Measurements from ENCODE around the gene TMPRSS3. TPM values are rescaled to one million over a fixed set of nuclear protein-coding genes. Genes with fewer than 3 reads are reported as not detected.

Gene TMPRSS3
- polyA plus RNA-seq, 1 of the 3 experiments (the other 2 are of a cell fraction): not detected

GRCh38 chr21:42413093-42413492 lies 17.2 kb upstream of the TMPRSS3 start (continued):
- no peak for TF ChIP-seq USF2 (IDR thresholded peaks at IDR 0.05; ENCODE audit: borderline replicate concordance, low read depth, low read length)
- TF ChIP-seq USF1 (IDR thresholded peaks at IDR 0.05; ENCODE audit: borderline replicate concordance, low read depth): no peak
- TF ChIP-seq YY1 (IDR thresholded peaks at IDR 0.05; ENCODE audit: low read depth): no peak

- POLR2A ChIA-PET: no interaction called here
- Histone ChIP-seq H4K20me1 (ENCODE audit: insufficient read depth) (no peaks in the 10 kb centered on the region), H2AFZ (ENCODE audit: low read depth) (no peak overlapping the region), H3K9me3 (no peaks in the 10 kb centered on the region), H3K36me3 (replicated peaks in 1 of 2; ENCODE audit: control insufficient read depth in 1 of 2, insufficient read depth in 2 of 2, low read length in 1 of 2) (no peaks in the 10 kb centered on the region), H3K4me3 (ENCODE audit: low read depth in 2 of 2, low read length in 1 of 2) (no peak overlapping the region), H3K4me1 (ENCODE audit: control insufficient read depth in 1 of 2, insufficient read depth in 2 of 2, low read depth in 1 of 2, low read length in 1 of 2) (no peaks in the 10 kb centered on the region), H3K27ac (ENCODE audit: low read depth in 2 of 2, low read length in 1 of 2) (no peak overlapping the region), H3K4me2 (no peak overlapping the region), H3K27me3 (ENCODE audit: insufficient read depth) (no peaks in the 10 kb centered on the region), H3F3A (replicated peaks; ENCODE audit: insufficient read depth) (no peaks in the 10 kb centered on the region), H3K9ac (no peak overlapping the region), H3K9me2 (no peaks in the 10 kb centered on the region), H3K79me2 (ENCODE audit: insufficient read depth) (no peaks in the 10 kb centered on the region)
- no peak for DNase-seq
- no peak for TF ChIP-seq ELF1 (IDR thresholded peaks at IDR 0.05)
- no peak for TF ChIP-seq FOSL2 (IDR thresholded peaks at IDR 0.05; ENCODE audit: borderline replicate concordance, low read depth)
- no peak for TF ChIP-seq SMC3 (IDR thresholded peaks at IDR 0.05; ENCODE audit: low read depth, low read length)
- TF ChIP-seq NFIC (IDR thresholded peaks at IDR 0.05; ENCODE audit: borderline replicate concordance): no peak
- no peak for TF ChIP-seq POLR2AphosphoS5 (IDR thresholded peaks at IDR 0.05; ENCODE audit: low read depth, low read length)
- no peak for TF ChIP-seq GABPA (IDR thresholded peaks at IDR 0.05; ENCODE audit: low read depth)
- TF ChIP-seq YY1 (IDR thresholded peaks at IDR 0.05; ENCODE audit: low read depth): no peak
- no peak for TF ChIP-seq CTCF (IDR thresholded peaks at IDR 0.05)
- no peak for TF ChIP-seq PBX3 (IDR thresholded peaks at IDR 0.05)
- TF ChIP-seq JUND (IDR thresholded peaks at IDR 0.05): no peak
- TF ChIP-seq CHD2 (IDR thresholded peaks at IDR 0.05; ENCODE audit: low read length, partially characterized antibody): no peak
- no peak for TF ChIP-seq USF2 (IDR thresholded peaks at IDR 0.05; ENCODE audit: borderline replicate concordance, low read depth, low read length)
- no peak for TF ChIP-seq GATA2 (CRISPR knock-in tag; IDR thresholded peaks at IDR 0.05)
- no peak for TF ChIP-seq MAX (IDR thresholded peaks at IDR 0.05; ENCODE audit: low read depth)
- no peak for TF ChIP-seq ZBTB33 (IDR thresholded peaks at IDR 0.05; ENCODE audit: borderline replicate concordance, low read depth)
- no peak for TF ChIP-seq EP300 (IDR thresholded peaks at IDR 0.05; ENCODE audit: borderline replicate concordance in 1 of 2, low read depth in 1 of 2, low read length in 1 of 2)
- no peak for TF ChIP-seq MXI1 (IDR thresholded peaks at IDR 0.05; ENCODE audit: low read depth, low read length)
- TF ChIP-seq FOXJ3 (CRISPR knock-in tag; IDR thresholded peaks at IDR 0.05): no peak
- TF ChIP-seq EZH2phosphoT487 (IDR thresholded peaks at IDR 0.05; ENCODE audit: borderline replicate concordance, low read depth): no peak
- no peak for TF ChIP-seq TCF12 (IDR thresholded peaks at IDR 0.05)
- CTCF ChIA-PET: interaction anchor here (1.7 kb wide), 1 partner anchor 268 kb away, joined by 6 read pairs; no protein-coding TSS in a partner anchor
- WGBS (ENCODE audit: low lambda C conversion rate): 47% methylated on average over 5 of the region's 5 CpGs
These were observed 16.7 kb upstream of the TMPRSS3 start for GRCh38 chr21:42412636-42412933.
